HG03280 (cell line): ENCODE measurements around the gene GPN1.
"Not testable (repeated sequence)": the region's sequence is repeated elsewhere in the genome, so short reads cannot be mapped to it uniquely, and the experiment has no call there.

Experiments used
- ATAC-seq: cut with Tn5 transposase; IDR thresholded peaks from one replicate; pipeline ENCODE4 v1.9.1; 2021; ENCODE audit warnings: mild to moderate bottlenecking, moderate library complexity; ENCODE audit not compliant: unreplicated experiment

The GPN1 gene

GRCh38 chr2:27667446-27667845 lies 38.6 kb downstream of the GPN1 start:
- no peak for ATAC-seq

DNA sequence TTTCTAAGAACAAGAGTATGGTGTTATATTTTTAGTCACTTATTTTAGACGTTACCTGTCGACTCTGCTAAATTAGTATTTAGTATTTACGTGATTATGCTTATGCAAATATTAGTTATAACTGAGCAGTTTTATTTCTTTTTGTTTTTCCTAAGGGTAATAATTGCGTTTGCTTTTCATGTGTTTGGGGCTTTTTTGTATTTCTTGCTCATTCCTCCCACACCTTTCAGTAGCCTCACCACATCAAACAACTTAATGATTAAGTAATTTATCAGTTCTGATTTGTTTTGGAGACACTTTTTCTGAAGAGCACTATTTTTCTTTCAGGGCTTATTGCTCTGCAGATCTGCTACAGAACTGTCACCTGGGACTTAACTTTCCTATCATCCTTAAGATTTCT lies 42.4 kb downstream of the GPN1 start:
- ATAC-seq: no peak

DNA sequence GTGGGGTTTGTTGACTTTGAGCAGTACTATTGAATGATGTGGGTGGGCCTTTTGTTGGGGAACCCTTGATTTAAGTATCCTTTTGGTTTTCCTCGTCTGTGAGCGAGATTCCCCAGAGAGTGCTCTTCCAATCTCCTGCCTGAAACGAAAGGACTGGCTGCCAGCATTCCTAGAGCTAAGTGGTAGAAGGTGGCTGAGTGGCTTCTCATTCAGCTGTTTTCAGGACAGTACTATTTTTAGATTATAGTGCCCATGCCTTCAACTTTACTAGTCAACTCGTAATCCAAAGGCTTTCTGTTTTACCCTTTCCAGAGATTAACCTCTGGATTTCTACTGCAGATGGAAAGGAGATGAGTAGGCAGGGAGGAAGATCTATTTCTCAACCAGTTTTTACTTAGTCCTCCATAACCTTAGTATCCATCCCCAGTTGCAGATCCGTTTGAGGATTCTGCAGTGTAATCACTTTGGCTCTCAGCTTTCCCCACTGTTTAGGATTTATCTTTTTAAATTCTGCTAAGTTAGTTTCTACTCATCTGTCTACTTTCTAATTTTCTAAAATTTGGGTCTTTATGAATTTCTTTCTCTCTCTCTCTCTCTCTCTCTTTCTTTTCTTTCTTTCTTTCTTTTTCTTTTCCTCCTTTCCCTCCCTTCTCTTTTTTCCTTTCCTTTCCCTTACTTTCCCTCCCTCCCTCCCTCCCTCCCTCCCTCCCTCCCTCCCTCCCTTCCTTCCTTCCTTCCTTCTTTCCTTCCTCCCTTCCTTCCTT lies 44.1 kb downstream of the GPN1 start:
- ATAC-seq: no peak

- no peak for ATAC-seq
These were observed 51.7 kb downstream of the GPN1 start for GRCh38 chr2:27680571-27680970.

DNA sequence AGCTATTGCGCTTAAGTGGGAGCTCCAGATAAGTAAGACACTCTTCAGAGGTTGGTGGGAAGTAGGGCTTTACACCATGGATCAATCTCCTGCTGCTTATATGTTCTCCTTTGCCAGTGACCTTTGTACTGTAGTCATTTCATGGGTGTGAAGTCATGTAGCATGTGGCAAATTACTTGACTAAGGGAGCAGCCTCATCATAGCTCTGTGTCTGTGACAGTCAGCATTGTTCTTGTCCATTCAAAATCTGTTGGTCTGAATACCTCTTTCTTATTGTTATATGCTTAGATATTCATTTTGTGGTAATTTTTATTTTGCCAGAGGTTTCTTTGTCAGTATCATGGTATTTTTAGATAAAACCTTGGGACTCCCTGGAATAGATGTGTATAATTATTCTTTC lies 53.0 kb downstream of the GPN1 start:
- no peak for ATAC-seq

DNA sequence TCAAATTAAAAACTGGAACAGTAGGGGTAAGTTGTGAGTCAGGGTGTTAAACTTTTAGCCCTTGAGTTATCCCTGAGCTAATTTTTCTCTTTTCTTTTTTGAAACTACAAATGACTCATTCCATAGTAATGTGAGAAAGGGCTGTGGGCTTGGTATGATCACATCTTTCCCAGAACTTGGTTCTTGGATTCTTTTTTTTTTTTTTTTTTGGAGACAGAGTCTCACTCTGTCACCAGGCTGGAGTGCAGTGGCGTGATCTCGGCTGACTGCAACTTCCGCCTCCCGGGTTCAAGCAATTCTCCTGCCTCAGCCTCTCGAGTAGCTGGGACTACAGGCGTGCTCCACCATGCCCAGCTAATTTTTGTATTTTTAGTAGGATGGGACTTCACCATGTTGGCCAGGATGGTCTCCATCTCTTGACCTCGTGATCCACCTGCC lies 53.5 kb downstream of the GPN1 start:
- ATAC-seq: not testable (repeated sequence)

GRCh38 chr2:27683390-27684071 lies 54.7 kb downstream of the GPN1 start:
- peak; percentile 87 for ATAC-seq

GRCh38 chr2:27685006-27685405 lies 56.2 kb downstream of the GPN1 start:
- not testable (repeated sequence) for ATAC-seq

DNA sequence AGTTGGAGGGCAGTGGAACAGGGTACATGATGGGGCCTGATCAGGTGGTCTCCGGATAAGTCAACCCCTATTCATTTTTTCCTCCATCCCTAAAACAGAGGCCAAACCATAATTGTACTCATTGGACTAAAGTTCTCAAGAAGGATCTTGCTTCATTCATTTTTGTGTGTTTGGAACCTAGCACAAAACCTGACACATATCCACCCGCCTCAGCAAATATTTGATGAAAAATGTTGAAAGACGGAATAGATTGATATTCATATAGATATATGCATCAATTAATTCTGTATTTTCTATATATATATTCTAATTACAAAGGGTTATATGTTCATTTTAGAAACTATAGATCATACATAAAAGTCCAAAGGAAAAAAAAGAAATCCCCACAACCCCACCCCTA lies 56.7 kb downstream of the GPN1 start:
- ATAC-seq: no peak

DNA sequence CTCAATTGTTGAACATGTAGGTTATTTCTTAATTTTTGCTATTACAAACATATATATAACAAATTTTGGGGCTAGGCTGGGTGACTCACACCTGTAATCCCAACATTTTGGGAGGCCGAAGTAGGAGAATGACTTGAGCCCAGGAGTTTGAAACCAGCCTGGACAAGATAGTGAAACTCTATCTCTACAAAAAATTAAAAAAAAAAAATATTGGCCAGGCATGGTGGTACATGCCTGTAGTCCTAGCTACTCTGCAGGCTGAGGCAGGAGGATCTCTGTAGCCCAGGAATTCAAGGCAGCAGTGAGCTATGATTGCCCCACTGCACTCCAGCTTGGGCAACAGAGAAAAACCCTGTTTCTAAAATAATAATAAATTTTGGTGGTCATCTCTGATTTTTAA lies 58.4 kb downstream of the GPN1 start:
- ATAC-seq: no peak

- ATAC-seq: no peak
These were observed 60.6 kb downstream of the GPN1 start for GRCh38 chr2:27689424-27689823.

DNA sequence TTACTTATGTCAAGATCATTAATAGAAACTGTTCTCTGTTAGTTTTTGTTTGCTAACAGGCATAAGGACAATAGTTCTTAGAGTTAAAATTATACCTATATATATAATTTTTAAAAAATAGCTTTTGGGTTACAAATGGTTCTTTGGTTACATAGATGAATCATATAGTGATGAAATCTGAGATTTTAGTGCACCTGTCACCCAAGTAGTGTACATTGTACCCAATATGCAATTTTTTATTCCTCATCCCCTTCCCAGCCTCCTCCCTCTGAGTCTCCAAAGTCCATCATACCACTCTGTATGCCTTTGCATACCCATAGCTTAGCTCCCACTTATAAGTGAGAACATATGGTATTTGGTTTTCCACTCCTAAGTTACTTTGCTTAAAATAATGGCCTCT lies 61.2 kb downstream of the GPN1 start:
- no peak for ATAC-seq

DNA sequence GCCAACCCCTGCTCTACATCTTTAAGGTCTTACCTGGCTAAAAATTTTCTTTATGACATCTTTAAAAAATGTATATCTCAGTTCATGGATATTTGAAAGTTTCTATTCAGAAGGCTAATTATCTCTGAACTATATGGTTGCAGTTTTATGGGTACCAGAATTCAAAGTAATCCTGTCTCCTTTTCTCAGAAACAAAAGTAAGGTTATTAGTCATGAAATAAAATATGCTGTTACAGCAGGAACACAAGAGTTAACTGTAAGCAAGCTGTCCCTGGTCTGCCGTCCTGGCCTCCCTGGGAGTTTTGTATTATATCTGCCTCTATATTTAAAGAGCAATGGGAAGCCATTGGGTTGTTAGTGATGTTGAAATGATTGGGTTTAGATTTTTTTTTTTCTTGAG lies 68.8 kb downstream of the GPN1 start:
- ATAC-seq: no peak
